Ishikawa (cell line): ENCODE data around the gene NECAB2.

Experiments
- CEBPB ChIP-seq: IDR thresholded peaks from 2 replicates; pipeline ENCODE4 v1.6.1; 2012
- EGR1 ChIP-seq: IDR thresholded peaks from 2 replicates; pipeline ENCODE4 v1.6.1; 2012
- EP300 ChIP-seq: IDR thresholded peaks from 2 replicates; pipeline ENCODE4 v1.6.1; 2012; ENCODE audit warnings: borderline replicate concordance
- FOXM1 ChIP-seq: IDR thresholded peaks from 2 replicates; pipeline ENCODE4 v1.6.1; 2012; ENCODE audit warnings: low read depth, borderline replicate concordance
- NFIC ChIP-seq: IDR thresholded peaks from 2 replicates; pipeline ENCODE4 v1.6.1; 2012
- RAD21 ChIP-seq: IDR thresholded peaks from 2 replicates; pipeline ENCODE4 v1.6.1; 2012; ENCODE audit warnings: low read depth
- TAF1 ChIP-seq: IDR thresholded peaks from 2 replicates; pipeline ENCODE4 v1.6.1; 2012; ENCODE audit warnings: low read depth, mild to moderate bottlenecking
- TCF12 ChIP-seq: IDR thresholded peaks from 2 replicates; pipeline ENCODE4 v1.6.1; 2012; ENCODE audit warnings: low read depth
- TEAD4 ChIP-seq: IDR thresholded peaks from 2 replicates; pipeline ENCODE4 v1.6.1; 2012
- YY1 ChIP-seq: IDR thresholded peaks from 2 replicates; pipeline ENCODE4 v1.6.1; 2012; ENCODE audit warnings: low read depth
- TF ChIP-seq, protein P1 (sequence below): IDR thresholded peaks from 2 replicates; pipeline ENCODE4 v1.6.1; 2012
- TF ChIP-seq, protein P2 (sequence below): IDR thresholded peaks from 2 replicates; pipeline ENCODE4 v1.6.1; 2012; ENCODE audit warnings: low read depth, mild to moderate bottlenecking
- TF ChIP-seq, protein P3 (sequence below): IDR thresholded peaks from 2 replicates; pipeline ENCODE4 v1.6.1; 2012

DNA sequence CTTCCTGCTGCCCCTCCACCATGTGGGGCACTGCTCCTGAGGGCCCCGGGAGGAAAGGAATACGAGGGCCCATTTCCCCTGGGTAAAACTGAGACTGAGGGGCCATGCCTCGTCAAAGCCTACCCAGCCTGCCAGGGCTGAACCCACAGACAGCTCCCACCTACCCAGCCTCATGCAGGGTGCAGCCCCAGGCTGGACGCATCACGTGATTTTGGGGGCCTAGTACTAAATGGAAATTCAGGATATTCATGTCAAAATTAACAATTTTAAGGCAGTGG, 18.4 kb upstream of the NECAB2 start:
- TF ChIP-seq, protein P1, sequence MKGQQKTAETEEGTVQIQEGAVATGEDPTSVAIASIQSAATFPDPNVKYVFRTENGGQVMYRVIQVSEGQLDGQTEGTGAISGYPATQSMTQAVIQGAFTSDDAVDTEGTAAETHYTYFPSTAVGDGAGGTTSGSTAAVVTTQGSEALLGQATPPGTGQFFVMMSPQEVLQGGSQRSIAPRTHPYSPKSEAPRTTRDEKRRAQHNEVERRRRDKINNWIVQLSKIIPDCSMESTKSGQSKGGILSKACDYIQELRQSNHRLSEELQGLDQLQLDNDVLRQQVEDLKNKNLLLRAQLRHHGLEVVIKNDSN = no peak
- TF ChIP-seq RAD21 = no peak
- TF ChIP-seq, protein P2, sequence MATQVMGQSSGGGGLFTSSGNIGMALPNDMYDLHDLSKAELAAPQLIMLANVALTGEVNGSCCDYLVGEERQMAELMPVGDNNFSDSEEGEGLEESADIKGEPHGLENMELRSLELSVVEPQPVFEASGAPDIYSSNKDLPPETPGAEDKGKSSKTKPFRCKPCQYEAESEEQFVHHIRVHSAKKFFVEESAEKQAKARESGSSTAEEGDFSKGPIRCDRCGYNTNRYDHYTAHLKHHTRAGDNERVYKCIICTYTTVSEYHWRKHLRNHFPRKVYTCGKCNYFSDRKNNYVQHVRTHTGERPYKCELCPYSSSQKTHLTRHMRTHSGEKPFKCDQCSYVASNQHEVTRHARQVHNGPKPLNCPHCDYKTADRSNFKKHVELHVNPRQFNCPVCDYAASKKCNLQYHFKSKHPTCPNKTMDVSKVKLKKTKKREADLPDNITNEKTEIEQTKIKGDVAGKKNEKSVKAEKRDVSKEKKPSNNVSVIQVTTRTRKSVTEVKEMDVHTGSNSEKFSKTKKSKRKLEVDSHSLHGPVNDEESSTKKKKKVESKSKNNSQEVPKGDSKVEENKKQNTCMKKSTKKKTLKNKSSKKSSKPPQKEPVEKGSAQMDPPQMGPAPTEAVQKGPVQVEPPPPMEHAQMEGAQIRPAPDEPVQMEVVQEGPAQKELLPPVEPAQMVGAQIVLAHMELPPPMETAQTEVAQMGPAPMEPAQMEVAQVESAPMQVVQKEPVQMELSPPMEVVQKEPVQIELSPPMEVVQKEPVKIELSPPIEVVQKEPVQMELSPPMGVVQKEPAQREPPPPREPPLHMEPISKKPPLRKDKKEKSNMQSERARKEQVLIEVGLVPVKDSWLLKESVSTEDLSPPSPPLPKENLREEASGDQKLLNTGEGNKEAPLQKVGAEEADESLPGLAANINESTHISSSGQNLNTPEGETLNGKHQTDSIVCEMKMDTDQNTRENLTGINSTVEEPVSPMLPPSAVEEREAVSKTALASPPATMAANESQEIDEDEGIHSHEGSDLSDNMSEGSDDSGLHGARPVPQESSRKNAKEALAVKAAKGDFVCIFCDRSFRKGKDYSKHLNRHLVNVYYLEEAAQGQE = no peak
- TF ChIP-seq EP300 = no peak
- no peak for TF ChIP-seq TAF1
- no peak for TF ChIP-seq NFIC
- no peak for TF ChIP-seq TEAD4
- TF ChIP-seq YY1 = no peak
- TF ChIP-seq, protein P3, sequence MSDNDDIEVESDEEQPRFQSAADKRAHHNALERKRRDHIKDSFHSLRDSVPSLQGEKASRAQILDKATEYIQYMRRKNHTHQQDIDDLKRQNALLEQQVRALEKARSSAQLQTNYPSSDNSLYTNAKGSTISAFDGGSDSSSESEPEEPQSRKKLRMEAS = no peak
- TF ChIP-seq TCF12 = no peak
- TF ChIP-seq FOXM1 = no peak
- TF ChIP-seq CEBPB = no peak
- no peak for TF ChIP-seq EGR1
